Fibroblast of pulmonary artery (primary cell): ENCODE data around the gene TOP3A.

Source experiments
- DNase-seq: peaks from one replicate; pipeline ENCODE4 v3.0.0-alpha.2; 2010; ENCODE audit warnings: low read depth
- H3K4me3 ChIP-seq: replicated peaks from 2 replicates; pipeline ENCODE4 v1.5.1; 2011; ENCODE audit warnings: low read depth, mild to moderate bottlenecking, control low read depth, low read length, moderate library complexity
- CTCF ChIP-seq: IDR thresholded peaks from 2 replicates; pipeline ENCODE4 v1.5.1; 2011; ENCODE audit warnings: mild to moderate bottlenecking, control low read depth, low read length, inconsistent platforms; ENCODE audit errors: missing control alignments

Gene TOP3A

GRCh38 chr17:18324140-18325050 is 9.6 kb upstream of the TOP3A start:
- no peak for TF ChIP-seq CTCF
- no peak for DNase-seq
- H3K4me3 ChIP-seq: no peak overlapping the region

GRCh38 chr17:18323507-18324139 is 8.8 kb upstream of the TOP3A start:
- H3K4me3 ChIP-seq: no peak overlapping the region
- no peak for DNase-seq
- no peak for TF ChIP-seq CTCF

- no peak for DNase-seq
- no peak overlapping the region for H3K4me3 ChIP-seq
- TF ChIP-seq CTCF: no peak
Observed at GRCh38 chr17:18323007-18323406, 8.2 kb upstream of the TOP3A start.

- TF ChIP-seq CTCF: no peak
- DNase-seq: no peak
- H3K4me3 ChIP-seq: no peak overlapping the region
Observed at GRCh38 chr17:18322522-18322921, 7.7 kb upstream of the TOP3A start.

- peak; percentile 14 for DNase-seq
- no peak for TF ChIP-seq CTCF
- H3K4me3 ChIP-seq: no peak overlapping the region
Observed at GRCh38 chr17:18321309-18321708, 6.5 kb upstream of the TOP3A start.

GRCh38 chr17:18320301-18320700 is 5.5 kb upstream of the TOP3A start:
- no peak overlapping the region for H3K4me3 ChIP-seq
- no peak for DNase-seq

More at GRCh38 chr17:18320301-18320700, 5.5 kb upstream of the TOP3A start:
- TF ChIP-seq CTCF: no peak
